Testis (tissue), 3 donors: ENCODE data around the gene GRIA3. TPM values are rescaled to one million over a fixed set of nuclear protein-coding genes. Genes with fewer than 3 reads are reported as not detected.

Source experiments
- DNase-seq: peaks from one replicate; pipeline ENCODE4 v3.0.0-alpha.2; 2019
- H3K27ac ChIP-seq, 2 donors: fragments of 200-600 bp; sonication (generic); one replicate each; pipeline ENCODE4 v1.5.1; 2019
- H3K27me3 ChIP-seq: fragments of 200-600 bp; sonication (generic); one replicate; pipeline ENCODE4 v1.5.1; 2019
- H3K36me3 ChIP-seq: fragments of 200-600 bp; sonication (generic); one replicate; pipeline ENCODE4 v1.5.1; 2017; ENCODE audit warnings: low read depth; ENCODE audit errors: missing control alignments
- H3K4me1 ChIP-seq: fragments of 200-600 bp; sonication (generic); one replicate; pipeline ENCODE4 v1.5.1; 2019
- H3K4me3 ChIP-seq, 2 donors: fragments of 200-600 bp; sonication (generic); one replicate each; pipeline ENCODE4 v1.5.1; 2017 to 2019
- H3K9me3 ChIP-seq: fragments of 200-600 bp; sonication (generic); one replicate; pipeline ENCODE4 v1.5.1; 2017
- CTCF ChIP-seq, 3 experiments: fragments of 450-650 bp in 2 of 3; fragments of 200-600 bp in 1 of 3; sonication (generic) in 1 of 3; IDR thresholded peaks; one replicate each; pipeline ENCODE4 v1.5.1; 2016 to 2019; ENCODE audit warnings: antibody characterized with exemption in 3 of 3, mild to moderate bottlenecking in 2 of 3, moderate library complexity in 1 of 3
- POLR2A ChIP-seq: fragments of 450-650 bp; IDR thresholded peaks from one replicate; pipeline ENCODE4 v1.6.1; 2017; ENCODE audit warnings: antibody characterized with exemption, mild to moderate bottlenecking, moderate library complexity
- WGBS, 2 donors: methylation state at CpG; one replicate each; pipeline ENCODE4 v1.1.5; 2018; 5-methylcytosine and 5-hydroxymethylcytosine counted together
- intact Hi-C: fragments of 100-400 bp; cut with DNase I; formaldehyde crosslinking; loops from one replicate; pipeline ENCODE4 v1.15.1; 2023; ENCODE audit warnings: low total_unique reads
- polyA plus RNA-seq: library from polyadenylated mRNA; stranded (reverse); fragments of 350-450 nt; fragmentation: Illumina TruSeq; extraction: RNeasy Lipid Tissue Mini Kit (QIAGEN cat#74804); gene quantifications from one replicate; pipeline ENCODE4 v1.2.3, GENCODE V29; 2014; ENCODE audit warnings: low read depth, low replicate concordance; ENCODE audit not compliant: insufficient read depth
- total RNA-seq, 2 donors: library from RNA; depleted of rRNA; stranded (reverse); fragments of >200 nt; gene quantifications; one replicate each; pipeline ENCODE4 v1.2.3, GENCODE V29; 2016

GRIA3 gene
- total and polyA plus RNA-seq, 3 donors from 2014 or later: 1.2 to 2.4 (median 2.0) TPM

- Histone ChIP-seq H3K27me3 (no peaks in the 10 kb centered on the region), H3K9me3 (no peaks in the 10 kb centered on the region), H3K27ac (no peak overlapping the region), H3K4me3 (no peak overlapping the region), H3K4me1 (no peaks in the 10 kb centered on the region), H3K36me3 (no peaks in the 10 kb centered on the region)
- no peak for DNase-seq
- 91 to 93% methylated on average over 5 to 8 of the region's 8 CpGs for WGBS, 2 donors
- intact Hi-C loops: no loop called here
- no peak for TF ChIP-seq CTCF (IDR thresholded peaks at IDR 0.05)
- no peak for TF ChIP-seq POLR2A
These were observed 5.3 kb downstream of the GRIA3 start for GRCh38 chrX:123189338-123189737.

GRCh38 chrX:123190096-123190495 lies 6.0 kb downstream of the GRIA3 start:
- 85 to 87% methylated on average over 6 of the region's 6 CpGs for WGBS, 2 donors
- TF ChIP-seq CTCF (IDR thresholded peaks at IDR 0.05) (no peak), POLR2A (no peak)
- Histone ChIP-seq H3K27me3 (no peaks in the 10 kb centered on the region), H3K27ac (no peak overlapping the region), H3K36me3 (no peaks in the 10 kb centered on the region), H3K4me1 (no peaks in the 10 kb centered on the region), H3K4me3 (no peak overlapping the region), H3K9me3 (no peaks in the 10 kb centered on the region)
- intact Hi-C loops: no loop called here
- no peak for DNase-seq

GRCh38 chrX:123193101-123193500 lies 9.0 kb downstream of the GRIA3 start:
- no peaks in the 10 kb centered on the region for H3K27me3 ChIP-seq
- WGBS, 2 donors: 62 to 84% methylated on average over 3 to 4 of the region's 4 CpGs
- intact Hi-C loops: no loop called here
- H3K9me3 ChIP-seq: no peaks in the 10 kb centered on the region
- H3K27ac ChIP-seq: no peak overlapping the region
- no peak overlapping the region for H3K4me3 ChIP-seq
- no peaks in the 10 kb centered on the region for H3K4me1 ChIP-seq
- no peak for DNase-seq
- TF ChIP-seq CTCF (IDR thresholded peaks at IDR 0.05): no peak
- TF ChIP-seq POLR2A: no peak
- no peaks in the 10 kb centered on the region for H3K36me3 ChIP-seq

GRCh38 chrX:123199338-123199737 lies 15.3 kb downstream of the GRIA3 start:
- Histone ChIP-seq H3K27me3 (no peaks in the 10 kb centered on the region), H3K36me3 (no peaks in the 10 kb centered on the region), H3K4me1 (no peaks in the 10 kb centered on the region), H3K27ac (no peak overlapping the region), H3K9me3 (no peaks in the 10 kb centered on the region), H3K4me3 (no peak overlapping the region)
- DNase-seq: no peak
- intact Hi-C loops: no loop called here
- TF ChIP-seq POLR2A (no peak), CTCF (IDR thresholded peaks at IDR 0.05) (no peak)
- 89 to 100% methylated on average over 1 of the region's 1 CpG for WGBS, 2 donors

GRCh38 chrX:123201720-123202119 lies 17.6 kb downstream of the GRIA3 start:
- no peak for DNase-seq

More at GRCh38 chrX:123201720-123202119, 17.6 kb downstream of the GRIA3 start:
- 75 to 79% methylated on average over 5 of the region's 5 CpGs for WGBS, 2 donors
- Histone ChIP-seq H3K4me3 (no peak overlapping the region), H3K9me3 (no peaks in the 10 kb centered on the region), H3K27me3 (no peaks in the 10 kb centered on the region), H3K27ac (no peak overlapping the region), H3K36me3 (no peaks in the 10 kb centered on the region), H3K4me1 (no peaks in the 10 kb centered on the region)
- TF ChIP-seq CTCF (IDR thresholded peaks at IDR 0.05) (no peak), POLR2A (no peak)
- intact Hi-C loops: no loop called here
